Measurements from ENCODE around the gene HTATSF1.

The HTATSF1 gene

GRCh38 chrX:136475236-136475635 is 22.2 kb upstream of the HTATSF1 start:
- no peaks in the 10 kb centered on the region for H3K36me3 Mint-ChIP-seq (ENCODE audit: insufficient read depth)
- no peak overlapping the region for H3K27ac Mint-ChIP-seq (ENCODE audit: low read depth)
- no peak for DNase-seq (ENCODE audit: low spot score in 2 of 2)
- H3K4me1 Mint-ChIP-seq, result no peaks in the 10 kb centered on the region
- H3K27me3 Mint-ChIP-seq, result no peaks in the 10 kb centered on the region
- H3K4me3 Mint-ChIP-seq, result no peak overlapping the region
- no peak for ATAC-seq (replicated peaks; ENCODE audit: extremely low read depth, poor library complexity, severe bottlenecking)
- no peaks in the 10 kb centered on the region for H3K9me3 Mint-ChIP-seq

GRCh38 chrX:136476501-136476900 is 20.9 kb upstream of the HTATSF1 start:
- H3K36me3 Mint-ChIP-seq (ENCODE audit: insufficient read depth), result no peaks in the 10 kb centered on the region
- no peaks in the 10 kb centered on the region for H3K9me3 Mint-ChIP-seq
- peaks cover 9% of the 10 kb centered on the region for H3K27me3 Mint-ChIP-seq
- no peak overlapping the region for H3K27ac Mint-ChIP-seq (ENCODE audit: low read depth)
- ATAC-seq (replicated peaks; ENCODE audit: extremely low read depth, poor library complexity, severe bottlenecking), result no peak
- DNase-seq (ENCODE audit: low spot score in 2 of 2), result no peak
- H3K4me3 Mint-ChIP-seq, result no peak overlapping the region
- no peaks in the 10 kb centered on the region for H3K4me1 Mint-ChIP-seq

GRCh38 chrX:136477026-136477425 is 20.4 kb upstream of the HTATSF1 start:
- no peak for ATAC-seq (replicated peaks; ENCODE audit: extremely low read depth, poor library complexity, severe bottlenecking)
- no peaks in the 10 kb centered on the region for H3K4me1 Mint-ChIP-seq
- no peak overlapping the region for H3K27ac Mint-ChIP-seq (ENCODE audit: low read depth)
- H3K27me3 Mint-ChIP-seq, result peaks cover 9% of the 10 kb centered on the region
- no peak for DNase-seq (ENCODE audit: low spot score in 2 of 2)
- H3K36me3 Mint-ChIP-seq (ENCODE audit: insufficient read depth), result no peaks in the 10 kb centered on the region
- H3K9me3 Mint-ChIP-seq, result no peaks in the 10 kb centered on the region
- H3K4me3 Mint-ChIP-seq, result no peak overlapping the region

GRCh38 chrX:136480383-136480782 is 17.0 kb upstream of the HTATSF1 start:
- Mint-ChIP-seq H3K9me3 (no peaks in the 10 kb centered on the region), H3K36me3 (ENCODE audit: insufficient read depth) (no peaks in the 10 kb centered on the region), H3K27ac (ENCODE audit: low read depth) (peak overlapping the region; percentile 39), H3K4me3 (no peak overlapping the region), H3K27me3 (peaks cover 9% of the 10 kb centered on the region), H3K4me1 (no peaks in the 10 kb centered on the region)
- no peak for ATAC-seq (replicated peaks; ENCODE audit: extremely low read depth, poor library complexity, severe bottlenecking)
- no peak for DNase-seq (ENCODE audit: low spot score in 2 of 2)

- DNase-seq (ENCODE audit: low spot score in 2 of 2) (no peak), ATAC-seq (replicated peaks; ENCODE audit: extremely low read depth, poor library complexity, severe bottlenecking) (no peak)
- Mint-ChIP-seq H3K36me3 (ENCODE audit: insufficient read depth) (no peaks in the 10 kb centered on the region), H3K27me3 (peaks cover 53% of the 10 kb centered on the region), H3K4me3 (no peak within 1 kb of the TSS), H3K27ac (ENCODE audit: low read depth) (no peak within 1 kb of the TSS), H3K4me1 (no peaks in the 10 kb centered on the region), H3K9me3 (no peaks in the 10 kb centered on the region)
These were observed 9.7 kb upstream of the HTATSF1 start, which contains the start of gene BRS3 for GRCh38 chrX:136487647-136488046. Gene BRS3, plus strand, starts transcription at chrX:136487947. Its CDS starts 168 bp downstream, at chrX:136488115.

- Mint-ChIP-seq H3K9me3 (no peaks in the 10 kb centered on the region), H3K36me3 (ENCODE audit: insufficient read depth) (no peaks in the 10 kb centered on the region), H3K4me1 (no peaks in the 10 kb centered on the region), H3K27me3 (peaks cover 53% of the 10 kb centered on the region), H3K27ac (ENCODE audit: low read depth) (no peak overlapping the region), H3K4me3 (no peak overlapping the region)
- DNase-seq (ENCODE audit: low spot score in 2 of 2), result no peak
- no peak for ATAC-seq (replicated peaks; ENCODE audit: extremely low read depth, poor library complexity, severe bottlenecking)
These were observed 8.7 kb upstream of the HTATSF1 start for GRCh38 chrX:136488706-136489105.

GRCh38 chrX:136491832-136492231 is 5.6 kb upstream of the HTATSF1 start:
- Mint-ChIP-seq H3K36me3 (ENCODE audit: insufficient read depth) (peaks cover 5% of the 10 kb centered on the region), H3K9me3 (no peaks in the 10 kb centered on the region), H3K4me3 (no peak overlapping the region), H3K4me1 (no peaks in the 10 kb centered on the region), H3K27me3 (peaks cover 39% of the 10 kb centered on the region), H3K27ac (ENCODE audit: low read depth) (no peak overlapping the region)
- ATAC-seq (replicated peaks; ENCODE audit: extremely low read depth, poor library complexity, severe bottlenecking) (no peak), DNase-seq (ENCODE audit: low spot score in 2 of 2) (no peak)

GRCh38 chrX:136493011-136493410 is 4.4 kb upstream of the HTATSF1 start:
- DNase-seq (ENCODE audit: low spot score in 2 of 2) (no peak), ATAC-seq (replicated peaks; ENCODE audit: extremely low read depth, poor library complexity, severe bottlenecking) (no peak)
- H3K4me3 Mint-ChIP-seq, result no peak overlapping the region
- no peaks in the 10 kb centered on the region for H3K9me3 Mint-ChIP-seq
- H3K27me3 Mint-ChIP-seq, result peaks cover 38% of the 10 kb centered on the region
- H3K36me3 Mint-ChIP-seq (ENCODE audit: insufficient read depth), result peaks cover 7% of the 10 kb centered on the region
- no peak overlapping the region for H3K27ac Mint-ChIP-seq (ENCODE audit: low read depth)
- H3K4me1 Mint-ChIP-seq, result no peaks in the 10 kb centered on the region

GRCh38 chrX:136495043-136495442 is 2.3 kb upstream of the HTATSF1 start:
- Mint-ChIP-seq H3K9me3 (no peaks in the 10 kb centered on the region), H3K4me1 (peaks cover 12% of the 10 kb centered on the region), H3K27me3 (peaks cover 18% of the 10 kb centered on the region), H3K27ac (ENCODE audit: low read depth) (no peak overlapping the region), H3K36me3 (ENCODE audit: insufficient read depth) (peaks cover 12% of the 10 kb centered on the region), H3K4me3 (no peak overlapping the region)
- ATAC-seq (replicated peaks; ENCODE audit: extremely low read depth, poor library complexity, severe bottlenecking) (no peak), DNase-seq (ENCODE audit: low spot score in 2 of 2) (no peak)

- peaks cover 12% of the 10 kb centered on the region for H3K4me1 Mint-ChIP-seq
- no peaks in the 10 kb centered on the region for H3K9me3 Mint-ChIP-seq
- H3K36me3 Mint-ChIP-seq (ENCODE audit: insufficient read depth), result peaks cover 16% of the 10 kb centered on the region
- ATAC-seq (replicated peaks; ENCODE audit: extremely low read depth, poor library complexity, severe bottlenecking), result no peak
- peak overlapping the region; percentile 84 for H3K4me3 Mint-ChIP-seq
- H3K27ac Mint-ChIP-seq (ENCODE audit: low read depth), result peak overlapping the region; percentile 91
- H3K27me3 Mint-ChIP-seq, result peaks cover 9% of the 10 kb centered on the region
- no peak for DNase-seq (ENCODE audit: low spot score in 2 of 2)
These were observed 1.1 kb upstream of the HTATSF1 start for GRCh38 chrX:136496186-136496763.

GRCh38 chrX:136496764-136497555 is 432 bp upstream of the HTATSF1 start:
- ATAC-seq (replicated peaks; ENCODE audit: extremely low read depth, poor library complexity, severe bottlenecking), result peak; percentile 85
- no peaks in the 10 kb centered on the region for H3K9me3 Mint-ChIP-seq
- peaks cover 19% of the 10 kb centered on the region for H3K36me3 Mint-ChIP-seq (ENCODE audit: insufficient read depth)
- H3K27ac Mint-ChIP-seq (ENCODE audit: low read depth), result peak overlapping the region; percentile 91
- peaks cover 5% of the 10 kb centered on the region for H3K27me3 Mint-ChIP-seq
- H3K4me1 Mint-ChIP-seq, result peaks cover 12% of the 10 kb centered on the region
- H3K4me3 Mint-ChIP-seq, result peak overlapping the region; percentile 84
- peak; percentile 69 to 83 for DNase-seq (ENCODE audit: low spot score in 2 of 2)

GRCh38 chrX:136519069-136519468 is 21.7 kb downstream of the HTATSF1 start:
- Mint-ChIP-seq H3K9me3 (no peaks in the 10 kb centered on the region), H3K36me3 (ENCODE audit: insufficient read depth) (no peaks in the 10 kb centered on the region), H3K4me1 (no peaks in the 10 kb centered on the region), H3K4me3 (no peak overlapping the region), H3K27me3 (no peaks in the 10 kb centered on the region), H3K27ac (ENCODE audit: low read depth) (no peak overlapping the region)
- DNase-seq (ENCODE audit: low spot score in 2 of 2), result no peak
- no peak for ATAC-seq (replicated peaks; ENCODE audit: extremely low read depth, poor library complexity, severe bottlenecking)

GRCh38 chrX:136523770-136524169 is 26.4 kb downstream of the HTATSF1 start:
- Mint-ChIP-seq H3K27ac (ENCODE audit: low read depth) (peak overlapping the region; percentile 39), H3K9me3 (no peaks in the 10 kb centered on the region), H3K4me3 (no peak overlapping the region), H3K36me3 (ENCODE audit: insufficient read depth) (no peaks in the 10 kb centered on the region), H3K27me3 (no peaks in the 10 kb centered on the region), H3K4me1 (no peaks in the 10 kb centered on the region)
- no peak for ATAC-seq (replicated peaks; ENCODE audit: extremely low read depth, poor library complexity, severe bottlenecking)
- no peak for DNase-seq (ENCODE audit: low spot score in 2 of 2)

Measured in central memory CD8-positive, alpha-beta T cell (primary cell).